Endodermal cell (in vitro differentiated cells): ENCODE measurements around the gene CAP2. TPM values are rescaled to one million over a fixed set of nuclear protein-coding genes. Genes with fewer than 3 reads are reported as not detected.

Source experiments
- DNase-seq: peaks from one replicate; pipeline ENCODE4 v3.0.0-alpha.2; 2017
- H3K27ac ChIP-seq: 2 replicates; pipeline ENCODE4 v1.5.1; 2013; ENCODE audit warnings: mild to moderate bottlenecking, low read depth, low read length, moderate library complexity
- H3K27me3 ChIP-seq: 2 replicates; pipeline ENCODE4 v1.6.1; 2013; ENCODE audit warnings: mild to moderate bottlenecking, low read length, moderate library complexity; ENCODE audit not compliant: insufficient read depth, control insufficient read depth, poor library complexity, severe bottlenecking
- H3K36me3 ChIP-seq: 2 replicates; pipeline ENCODE4 v1.7.0; 2013; ENCODE audit warnings: mild to moderate bottlenecking, low read length, moderate library complexity; ENCODE audit not compliant: control insufficient read depth, insufficient read depth
- H3K4me1 ChIP-seq: one replicate; pipeline ENCODE4 v1.7.0; 2013; ENCODE audit warnings: low read length; ENCODE audit not compliant: control insufficient read depth, insufficient read depth
- H3K4me3 ChIP-seq: 2 replicates; pipeline ENCODE4 v1.5.1; 2013; ENCODE audit warnings: mild to moderate bottlenecking, low read length, moderate library complexity
- H3K9ac ChIP-seq: 2 replicates; pipeline ENCODE4 v1.6.1; 2013; ENCODE audit warnings: mild to moderate bottlenecking, low read length, moderate library complexity; ENCODE audit not compliant: poor library complexity, severe bottlenecking; ENCODE audit errors: extremely low read depth
- H3K9me3 ChIP-seq: 2 replicates; pipeline ENCODE4 v1.6.1; 2013; ENCODE audit warnings: mild to moderate bottlenecking, low read length, moderate library complexity; ENCODE audit not compliant: control insufficient read depth
- H3K27ac Mint-ChIP-seq: 2 replicates; pipeline ENCODE4 v1.8.0; 2020; ENCODE audit warnings: mixed read lengths
- H3K27me3 Mint-ChIP-seq: 2 replicates; pipeline ENCODE4 v1.8.0; 2021; ENCODE audit warnings: mild to moderate bottlenecking, mixed read lengths; ENCODE audit not compliant: insufficient read depth
- H3K36me3 Mint-ChIP-seq: 2 replicates; pipeline ENCODE4 v1.8.0; 2020; ENCODE audit warnings: low read depth, mixed read lengths
- H3K4me1 Mint-ChIP-seq: 2 replicates; pipeline ENCODE4 v1.8.0; 2020; ENCODE audit warnings: mixed read lengths
- H3K4me3 Mint-ChIP-seq: 2 replicates; pipeline ENCODE4 v1.8.0; 2020; ENCODE audit warnings: mild to moderate bottlenecking, moderate library complexity, mixed read lengths
- H3K9me3 Mint-ChIP-seq: 2 replicates; pipeline ENCODE4 v1.8.0; 2020; ENCODE audit warnings: mild to moderate bottlenecking, mixed read lengths
- WGBS, 2 experiments: methylation state at CpG; one replicate each; pipeline versions ENCODE4 v1.1.5 to v1.1.7; 2013; ENCODE audit warnings: missing lambda C conversion rate in 2 of 2, mixed read lengths in 1 of 2; ENCODE audit not compliant: insufficient coverage in 1 of 2, insufficient read length in 1 of 2; 5-methylcytosine and 5-hydroxymethylcytosine counted together
- total RNA-seq, 2 donors: library from RNA; stranded (reverse); fragmentation: NEBNext Ultra II Directional in 1 of 2; extraction: Animal tissue kit (Norgen Biotek cat#: 25700) in 1 of 2; gene quantifications; 2 replicates in 1 of 2; 3 replicates in 1 of 2; pipeline ENCODE4 v1.2.1, GENCODE V29; 2021
- TF ChIP-seq, protein P1 (sequence below): fragments of 200-600 bp; sonication (generic); conservative IDR thresholded peaks from 2 replicates; pipeline ENCODE4 v1.5.0; 2021; ENCODE audit warnings: antibody characterized with exemption, mild to moderate bottlenecking

CAP2 gene
- total RNA-seq, 2 donors from 2014 or later, result 29.8 to 35.9 TPM

- DNase-seq, result no peak
- Histone ChIP-seq H3K4me3 (no peak overlapping the region), H3K36me3 (no peaks in the 10 kb centered on the region), H3K9ac (no peak overlapping the region), H3K4me1 (no peaks in the 10 kb centered on the region), H3K9me3 (no peaks in the 10 kb centered on the region), H3K27me3 (no peaks in the 10 kb centered on the region), H3K27ac (no peak overlapping the region)
- Mint-ChIP-seq H3K4me1 (no peaks in the 10 kb centered on the region), H3K9me3 (no peaks in the 10 kb centered on the region), H3K4me3 (no peak overlapping the region), H3K36me3 (no peaks in the 10 kb centered on the region), H3K27ac (no peak overlapping the region), H3K27me3 (no peaks in the 10 kb centered on the region)
- TF ChIP-seq, protein P1, sequence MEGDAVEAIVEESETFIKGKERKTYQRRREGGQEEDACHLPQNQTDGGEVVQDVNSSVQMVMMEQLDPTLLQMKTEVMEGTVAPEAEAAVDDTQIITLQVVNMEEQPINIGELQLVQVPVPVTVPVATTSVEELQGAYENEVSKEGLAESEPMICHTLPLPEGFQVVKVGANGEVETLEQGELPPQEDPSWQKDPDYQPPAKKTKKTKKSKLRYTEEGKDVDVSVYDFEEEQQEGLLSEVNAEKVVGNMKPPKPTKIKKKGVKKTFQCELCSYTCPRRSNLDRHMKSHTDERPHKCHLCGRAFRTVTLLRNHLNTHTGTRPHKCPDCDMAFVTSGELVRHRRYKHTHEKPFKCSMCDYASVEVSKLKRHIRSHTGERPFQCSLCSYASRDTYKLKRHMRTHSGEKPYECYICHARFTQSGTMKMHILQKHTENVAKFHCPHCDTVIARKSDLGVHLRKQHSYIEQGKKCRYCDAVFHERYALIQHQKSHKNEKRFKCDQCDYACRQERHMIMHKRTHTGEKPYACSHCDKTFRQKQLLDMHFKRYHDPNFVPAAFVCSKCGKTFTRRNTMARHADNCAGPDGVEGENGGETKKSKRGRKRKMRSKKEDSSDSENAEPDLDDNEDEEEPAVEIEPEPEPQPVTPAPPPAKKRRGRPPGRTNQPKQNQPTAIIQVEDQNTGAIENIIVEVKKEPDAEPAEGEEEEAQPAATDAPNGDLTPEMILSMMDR, result no peak
- 91 to 93% methylated on average over 2 to 3 of the region's 3 CpGs for WGBS, 2 experiments
These were observed 32.4 kb upstream of the CAP2 start for GRCh38 chr6:17361013-17361412.

- Histone ChIP-seq H3K27me3 (no peaks in the 10 kb centered on the region), H3K4me1 (no peaks in the 10 kb centered on the region), H3K36me3 (no peaks in the 10 kb centered on the region), H3K9ac (no peak overlapping the region), H3K27ac (no peak overlapping the region), H3K9me3 (peaks cover 22% of the 10 kb centered on the region), H3K4me3 (no peak overlapping the region)
- no peaks in the 10 kb centered on the region for H3K4me1 Mint-ChIP-seq
- H3K9me3 Mint-ChIP-seq, result peaks cover 15% of the 10 kb centered on the region
- H3K27me3 Mint-ChIP-seq, result no peaks in the 10 kb centered on the region
- no peak for DNase-seq
- H3K27ac Mint-ChIP-seq, result no peak overlapping the region
- H3K4me3 Mint-ChIP-seq, result no peak overlapping the region
- TF ChIP-seq, protein P1, result no peak
- no peaks in the 10 kb centered on the region for H3K36me3 Mint-ChIP-seq
These were observed 27.4 kb upstream of the CAP2 start for GRCh38 chr6:17365961-17366360.

GRCh38 chr6:17367868-17368267 lies 25.5 kb upstream of the CAP2 start:
- no peaks in the 10 kb centered on the region for H3K36me3 Mint-ChIP-seq
- no peaks in the 10 kb centered on the region for H3K27me3 Mint-ChIP-seq
- Histone ChIP-seq H3K9me3 (peaks cover 22% of the 10 kb centered on the region), H3K4me1 (no peaks in the 10 kb centered on the region), H3K36me3 (no peaks in the 10 kb centered on the region), H3K27ac (no peak overlapping the region), H3K4me3 (no peak overlapping the region), H3K9ac (no peak overlapping the region), H3K27me3 (no peaks in the 10 kb centered on the region)
- TF ChIP-seq, protein P1, result no peak
- WGBS, 2 experiments, result 100% methylated on average over 1 of the region's 1 CpG; no CpG with 5 or more reads in 1 of the 2 experiments
- no peak overlapping the region for H3K4me3 Mint-ChIP-seq
- peaks cover 20% of the 10 kb centered on the region for H3K9me3 Mint-ChIP-seq
- DNase-seq, result no peak
- H3K4me1 Mint-ChIP-seq, result no peaks in the 10 kb centered on the region
- no peak overlapping the region for H3K27ac Mint-ChIP-seq
